GM12872 (cell line): Measurements from ENCODE around the gene SOX5.

Source experiments
- CTCF ChIP-seq: IDR thresholded peaks from 3 replicates; pipeline ENCODE4 v1.5.1; 2011; ENCODE audit warnings: low read depth, mild to moderate bottlenecking, low read length, moderate library complexity; ENCODE audit not compliant: insufficient read depth

Gene SOX5

GRCh38 chr12:23938422-23938821, 11.0 kb downstream of the SOX5 start:
- TF ChIP-seq CTCF: no peak

DNA sequence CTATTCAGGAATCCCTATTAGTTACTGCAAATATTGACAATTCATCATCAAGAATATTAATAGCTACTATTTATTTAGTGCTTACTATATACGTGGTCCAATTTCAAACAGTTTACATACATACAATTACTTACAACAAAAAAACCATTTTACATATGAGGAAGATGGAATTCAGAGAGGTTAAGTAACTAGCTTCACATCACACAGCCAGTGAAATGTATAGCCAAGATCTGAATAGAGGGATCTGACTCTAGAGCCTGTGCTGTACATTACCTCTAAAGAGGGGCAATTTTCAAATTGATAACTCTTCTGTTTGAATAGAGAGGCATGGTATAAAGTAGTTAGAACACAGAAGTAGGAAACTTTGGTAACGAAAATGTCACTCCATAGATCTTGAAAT, 18.3 kb downstream of the SOX5 start:
- no peak for TF ChIP-seq CTCF

GRCh38 chr12:23930599-23930998, 18.9 kb downstream of the SOX5 start:
- TF ChIP-seq CTCF: no peak

- no peak for TF ChIP-seq CTCF
Measured at GRCh38 chr12:23929906-23930305, 19.6 kb downstream of the SOX5 start.

DNA sequence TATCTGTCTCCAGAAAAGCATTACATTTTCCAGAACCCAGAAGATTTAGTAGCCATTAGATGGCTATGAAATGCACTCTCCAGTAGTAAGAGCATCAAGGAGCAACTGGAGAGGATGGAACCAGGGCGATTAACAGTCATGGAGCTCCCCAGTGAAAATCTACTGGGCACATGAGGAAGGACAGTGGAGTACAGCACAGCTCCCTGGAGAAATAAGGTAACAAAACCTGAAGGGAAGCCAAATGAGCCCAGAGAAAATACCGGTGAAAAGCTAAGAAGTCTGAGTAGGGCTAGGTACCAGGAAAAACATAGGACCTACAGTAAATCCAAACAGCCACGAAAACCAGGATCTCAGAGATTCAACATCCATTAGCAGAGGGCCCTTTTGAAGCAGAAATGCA, 21.6 kb downstream of the SOX5 start:
- no peak for TF ChIP-seq CTCF

GRCh38 chr12:23921099-23921856, 28.2 kb downstream of the SOX5 start:
- TF ChIP-seq CTCF: no peak

- no peak for TF ChIP-seq CTCF
Measured at GRCh38 chr12:23911574-23911973, 37.9 kb downstream of the SOX5 start.
